K562 (cell line): ENCODE data around the gene SOS2. TPM values are rescaled to one million over a fixed set of nuclear protein-coding genes. Genes with fewer than 3 reads are reported as not detected.

Experiments
- ATAC-seq: fragments of 200-7000 bp; cut with Tn5 transposase; 3 replicates; pipeline ENCODE4 v1.9.1; 2020; ENCODE audit warnings: moderate library complexity
- BruUV-seq: library from RNA; stranded (reverse); fragments of 400-500 nt; replicated peaks from 2 replicates; lab custom pipeline; 2021; lab: Mats Ljungman, UMichigan
- CTCF ChIA-PET: fragments of 300-600 bp; formaldehyde crosslinking; extraction: SDS; loops from one replicate; lab custom pipeline; 2021; ENCODE audit warnings: low intra/inter-chr PET ratio; lab: Yijun Ruan, JAX
- POLR2A ChIA-PET: fragments of 300-600, 350-650 bp; sonication (Branson Sonifier 250); formaldehyde crosslinking; extraction: SDS; loops from one replicate; lab custom pipeline; 2021; ENCODE audit warnings: antibody characterized with exemption, inconsistent platforms; lab: Yijun Ruan, JAX
- DNase-seq, 4 experiments: peaks; one replicate each; pipeline versions ENCODE4 v3.0.0 to v3.0.0-alpha.2; 2011 to 2018; ENCODE audit warnings: low spot score in 3 of 4, mixed read lengths in 3 of 4; ENCODE audit errors: extremely low read depth in 1 of 4
- FAIRE-seq: peaks from 2 replicates; lab custom pipeline; 2011; peaks lifted over from hg19 to GRCh38; lab: Jason Lieb, UNC
- H2AFZ ChIP-seq: 2 replicates; pipeline ENCODE4 v1.6.0; 2011; ENCODE audit warnings: low read depth, low read length, control low read depth, inconsistent platforms
- H3K27ac ChIP-seq: fragments of 200-600 bp; 3 replicates; pipeline ENCODE4 v1.8.0; 2011; ENCODE audit warnings: low read depth, mild to moderate bottlenecking, control low read depth, inconsistent platforms, low read length, moderate library complexity, mixed read lengths; ENCODE audit errors: extremely low read depth
- H3K27me3 ChIP-seq, 2 experiments: fragments of 300-600 bp in 1 of 2; 2 replicates in 1 of 2; 3 replicates in 1 of 2; pipeline versions ENCODE4 v1.6.0 to v1.8.0; 2011; ENCODE audit warnings: inconsistent platforms in 2 of 2, low read length in 2 of 2, mild to moderate bottlenecking in 1 of 2, mixed read lengths in 1 of 2, moderate library complexity in 1 of 2; ENCODE audit not compliant: control insufficient read depth in 2 of 2, insufficient read depth in 2 of 2
- H3K36me3 ChIP-seq: fragments of 300-600 bp; 3 replicates; pipeline ENCODE4 v1.8.0; 2011; ENCODE audit warnings: mild to moderate bottlenecking, low read length, inconsistent platforms; ENCODE audit not compliant: control insufficient read depth, insufficient read depth
- H3K4me1 ChIP-seq, 2 experiments: fragments of 200-600 bp in 1 of 2; replicated peaks in 1 of 2; 2 replicates in 1 of 2; 3 replicates in 1 of 2; pipeline versions ENCODE4 v1.5.1 to v1.8.0; 2011; ENCODE audit warnings: inconsistent platforms in 2 of 2, low read length in 2 of 2, mild to moderate bottlenecking in 1 of 2, mixed read lengths in 1 of 2, moderate library complexity in 1 of 2; ENCODE audit not compliant: control insufficient read depth in 2 of 2, insufficient read depth in 2 of 2
- H3K4me2 ChIP-seq: 2 replicates; pipeline ENCODE4 v1.6.1; 2011; ENCODE audit warnings: low read length, control low read depth, inconsistent platforms, mixed read lengths; ENCODE audit not compliant: insufficient read depth
- H3K4me3 ChIP-seq: fragments of 200-600 bp; sonication (generic), shearing (Covaris generic); 2 replicates; pipeline ENCODE4 v1.5.1; 2016; ENCODE audit warnings: control low read depth, inconsistent platforms
- H3K79me2 ChIP-seq: fragments of 200-600 bp; 3 replicates; pipeline ENCODE4 v1.8.0; 2011; ENCODE audit warnings: low read length, inconsistent platforms; ENCODE audit not compliant: control insufficient read depth, insufficient read depth
- H3K9ac ChIP-seq, 2 experiments: 2 replicates each; pipeline versions ENCODE4 v1.6.0 to v1.6.1; 2011; ENCODE audit warnings: low read depth in 2 of 2, low read length in 2 of 2, control low read depth in 1 of 2, inconsistent platforms in 1 of 2, mild to moderate bottlenecking in 1 of 2, mixed read lengths in 1 of 2; ENCODE audit not compliant: insufficient read depth in 1 of 2
- H3K9me1 ChIP-seq: one replicate; pipeline ENCODE4 v1.6.0; 2011; ENCODE audit warnings: inconsistent platforms, mild to moderate bottlenecking, low read length, moderate library complexity; ENCODE audit not compliant: control insufficient read depth, insufficient read depth
- H3K9me3 ChIP-seq: replicated peaks from 2 replicates; pipeline ENCODE4 v1.5.1; 2011; ENCODE audit warnings: low read depth, low read length, inconsistent platforms; ENCODE audit not compliant: control insufficient read depth, insufficient read depth
- H4K20me1 ChIP-seq: replicated peaks from 2 replicates; pipeline ENCODE4 v1.6.1; 2011; ENCODE audit warnings: low read length, inconsistent platforms, mixed read lengths; ENCODE audit not compliant: control insufficient read depth, insufficient read depth
- ADNP ChIP-seq: fragments of 200-800 bp; sonication (Bioruptor generic); IDR thresholded peaks from 2 replicates; pipeline ENCODE4 v1.6.1; 2016; ENCODE audit warnings: missing genetic modification characterization, missing compliant biosample characterization
- BRCA1 ChIP-seq, 2 experiments: fragments of 450-650 bp in 1 of 2; sonication (generic) in 1 of 2; formaldehyde crosslinking in 1 of 2; IDR thresholded peaks; 2 replicates each; pipeline versions ENCODE4 v1.5.0 to v1.6.1; 2017 to 2020; ENCODE audit warnings: mild to moderate bottlenecking in 1 of 2, missing genetic modification reagents in 1 of 2
- FOS ChIP-seq: IDR thresholded peaks from 3 replicates; pipeline ENCODE4 v1.6.1; 2011; ENCODE audit not compliant: insufficient read length; ENCODE audit errors: extremely low read depth
- HMG20A ChIP-seq: fragments of 450-650 bp; formaldehyde crosslinking; conservative IDR thresholded peaks from 2 replicates; pipeline ENCODE4 v1.4.0; 2020; ENCODE audit warnings: mild to moderate bottlenecking, mixed read lengths
- MCM7 ChIP-seq, 2 experiments: fragments of 450-650 bp; IDR thresholded peaks; 2 replicates each; pipeline ENCODE4 v1.6.1; 2016 to 2018
- NCOA2 ChIP-seq, 2 experiments: fragments of 450-650 bp; IDR thresholded peaks; 2 replicates each; pipeline ENCODE4 v1.6.1; 2018; ENCODE audit warnings: mild to moderate bottlenecking in 2 of 2, moderate library complexity in 1 of 2; ENCODE audit not compliant: partially characterized antibody in 2 of 2
- NR2C1 ChIP-seq, 2 experiments: fragments of 450-650 bp; IDR thresholded peaks; 2 replicates each; pipeline ENCODE4 v1.6.1; 2017; ENCODE audit warnings: mild to moderate bottlenecking in 2 of 2, antibody characterized with exemption in 1 of 2, inconsistent platforms in 1 of 2, missing compliant biosample characterization in 1 of 2, missing genetic modification characterization in 1 of 2
- RAD51 ChIP-seq: fragments of 450-650 bp; IDR thresholded peaks from 2 replicates; pipeline ENCODE4 v1.7.1; 2016; ENCODE audit warnings: low read depth, mild to moderate bottlenecking, borderline replicate concordance
- RFX7 ChIP-seq: fragments of 250-450 bp; sonication (Bioruptor Pico); IDR thresholded peaks from 2 replicates; pipeline ENCODE4 v1.5.1; 2021; ENCODE audit warnings: mild to moderate bottlenecking
- SIN3B ChIP-seq: fragments of 450-650 bp; IDR thresholded peaks from 2 replicates; pipeline ENCODE4 v1.6.1; 2017; ENCODE audit warnings: low read depth, mild to moderate bottlenecking, moderate library complexity
- SUPT5H ChIP-seq: fragments of 450-650 bp; IDR thresholded peaks from 2 replicates; pipeline ENCODE4 v1.6.1; 2016
- TAL1 ChIP-seq: fragments of 450-650 bp; IDR thresholded peaks from 2 replicates; pipeline ENCODE4 v1.6.1; 2016; ENCODE audit warnings: mild to moderate bottlenecking
- ZBTB8A ChIP-seq: fragments of 450-650 bp; IDR thresholded peaks from 2 replicates; pipeline ENCODE4 v1.6.1; 2018; ENCODE audit warnings: mild to moderate bottlenecking, moderate library complexity; ENCODE audit not compliant: partially characterized antibody
- ZNF282 ChIP-seq: sonication (generic); formaldehyde crosslinking; IDR thresholded peaks from 2 replicates; pipeline ENCODE4 v1.8.1; 2023; ENCODE audit warnings: missing genetic modification reagents
- WGBS: fragments of 100-300 bp; shearing (Covaris generic); methylation state at CpG from one replicate; pipeline ENCODE4 v1.1.6; 2016; ENCODE audit warnings: low coverage, mixed read lengths; ENCODE audit not compliant: insufficient coverage; ENCODE audit errors: missing lambda C conversion rate; 5-methylcytosine and 5-hydroxymethylcytosine counted together
- in situ Hi-C: fragments of 300-500 bp; cut with MboI; formaldehyde crosslinking; loops from 4 replicates; pipeline ENCODE4 v1.15.0; 2018; ENCODE audit warnings: inconsistent platforms, mixed read lengths
- intact Hi-C: fragments of 100-400 bp; cut with micrococcal nuclease; formaldehyde crosslinking; loops from 2 replicates; pipeline ENCODE4 v1.14.2; 2022
- polyA plus RNA-seq, 8 experiments: library from polyadenylated mRNA; depleted of rRNA in 4 of 8; stranded (reverse) in 5 of 8; unstranded in 3 of 8; fragments of >200 nt; fragmentation: Nextera tagmentation in 2 of 8; fragmentation: Illumina TruSeq in 1 of 8; extraction: Ambion mirVana in 2 of 8; extraction: Trizol in 1 of 8; gene quantifications; 2 replicates each; pipeline versions ENCODE4 v1.2.1 to v1.2.3, GENCODE V29; 2011 to 2014; ENCODE audit warnings: inconsistent platforms in 1 of 8, missing spikeins in 1 of 8
- total RNA-seq, 7 experiments: library from RNA; depleted of rRNA in 6 of 7; stranded (reverse); fragments of >200 nt in 6 of 7; fragmentation: Illumina TruSeq in 2 of 7; extraction: Trizol in 2 of 7; gene quantifications; 2 replicates each; pipeline versions ENCODE4 v1.2.1 to v1.2.3, GENCODE V29; 2011 to 2021; ENCODE audit warnings: low replicate concordance in 1 of 7
- TF ChIP-seq, protein P1 (sequence below): IDR thresholded peaks from 2 replicates; pipeline ENCODE4 v1.6.1; 2016; ENCODE audit warnings: missing genetic modification characterization, missing compliant biosample characterization
- TF ChIP-seq, protein P2 (sequence below): sonication (generic); formaldehyde crosslinking; IDR thresholded peaks from 2 replicates; pipeline ENCODE4 v1.8.0; 2022; ENCODE audit warnings: mild to moderate bottlenecking, missing genetic modification reagents
- TF ChIP-seq, protein P3 (sequence below), 2 experiments: IDR thresholded peaks; 2 replicates each; pipeline ENCODE4 v1.6.1; 2011; ENCODE audit warnings: borderline replicate concordance in 1 of 2, control low read depth in 1 of 2, low read depth in 1 of 2, low read length in 1 of 2, mild to moderate bottlenecking in 1 of 2, mixed read lengths in 1 of 2, moderate library complexity in 1 of 2; ENCODE audit not compliant: insufficient read depth in 1 of 2, insufficient read length in 1 of 2, poor library complexity in 1 of 2, severe bottlenecking in 1 of 2; ENCODE audit errors: extremely low read depth in 1 of 2
- TF ChIP-seq, protein P4 (sequence below): fragments of 250-450 bp; sonication (Bioruptor Pico); IDR thresholded peaks from 2 replicates; pipeline ENCODE4 v1.8.0; 2021; ENCODE audit warnings: moderate library complexity, mild to moderate bottlenecking, inconsistent platforms

The SOS2 gene
- total and polyA plus RNA-seq, 9 of the 15 experiments (the other 6 are each of a cell fraction or from before 2014, with no cell fraction given) = 2.2 to 13.1 (median 10.5) TPM

DNA sequence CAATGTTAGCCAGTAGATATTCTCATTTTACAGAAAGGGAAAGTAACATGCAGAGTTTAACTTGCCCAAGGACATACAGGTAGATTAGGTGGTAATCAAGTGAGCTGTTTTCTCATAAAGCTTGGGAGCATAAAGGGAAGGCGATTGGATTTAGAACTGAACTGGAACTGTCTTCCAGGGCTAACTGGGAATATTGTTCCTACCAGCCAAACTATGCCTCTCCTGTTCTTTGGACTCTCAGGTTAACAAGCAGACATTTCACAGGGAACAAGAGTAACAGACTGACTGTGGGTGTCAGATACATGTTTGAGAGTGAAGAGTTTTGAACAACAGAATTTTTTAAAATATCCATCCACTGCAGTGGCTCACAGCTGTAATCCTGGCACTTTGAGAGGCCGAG lies 130.6 kb downstream of the SOS2 start (continued):
- TF ChIP-seq BRCA1 (IDR thresholded peaks at IDR 0.05) (no peak), BRCA1 (CRISPR knock-in tag; IDR thresholded peaks at IDR 0.05) (no peak), SIN3B (no peak), RFX7 (CRISPR knock-in tag) (no peak)
- TF ChIP-seq, all 486 proteins: peak for 0

DNA sequence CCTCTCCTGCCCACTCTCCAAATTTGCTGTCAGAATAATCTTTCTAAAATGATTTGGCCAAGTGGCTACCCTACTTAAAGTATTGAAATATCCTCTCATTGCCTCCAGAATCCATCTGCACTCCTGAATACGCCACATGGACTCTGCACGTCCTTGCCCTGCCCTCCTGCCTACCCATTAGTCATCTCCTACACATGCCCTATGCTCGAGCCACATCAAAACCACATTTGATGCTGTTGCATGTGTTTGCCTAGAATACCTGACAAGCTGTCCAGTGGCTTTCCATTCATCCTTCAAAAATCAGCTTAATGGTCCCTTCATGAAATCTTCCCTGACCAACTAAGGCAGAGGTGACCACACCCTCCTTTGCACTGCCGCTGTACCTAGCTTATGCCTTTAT lies 132.0 kb downstream of the SOS2 start:
- no TSS peak for BruUV-seq
- no peaks in the 10 kb centered on the region for H3K27me3 ChIP-seq
- DNase-seq = no peak
- intact Hi-C loops (no loop called here), in situ Hi-C loops (no loop called here)
- no peak for FAIRE-seq
- no peak overlapping the region for H3K4me3 ChIP-seq
- H3K9me3 ChIP-seq = no peaks in the 10 kb centered on the region
- no peak overlapping the region for H3K27ac ChIP-seq
- H2AFZ ChIP-seq = no peak overlapping the region
- no peak overlapping the region for H3K4me2 ChIP-seq
- H4K20me1 ChIP-seq = no peaks in the 10 kb centered on the region
- POLR2A ChIA-PET = no interaction called here
- no peaks in the 10 kb centered on the region for H3K36me3 ChIP-seq
- CTCF ChIA-PET = no interaction called here
- no peak overlapping the region for H3K9ac ChIP-seq
- H3K4me1 ChIP-seq = no peaks in the 10 kb centered on the region; a peak in 1 of 5 replicates
- no peaks in the 10 kb centered on the region for H3K79me2 ChIP-seq
- TF ChIP-seq, protein P1, sequence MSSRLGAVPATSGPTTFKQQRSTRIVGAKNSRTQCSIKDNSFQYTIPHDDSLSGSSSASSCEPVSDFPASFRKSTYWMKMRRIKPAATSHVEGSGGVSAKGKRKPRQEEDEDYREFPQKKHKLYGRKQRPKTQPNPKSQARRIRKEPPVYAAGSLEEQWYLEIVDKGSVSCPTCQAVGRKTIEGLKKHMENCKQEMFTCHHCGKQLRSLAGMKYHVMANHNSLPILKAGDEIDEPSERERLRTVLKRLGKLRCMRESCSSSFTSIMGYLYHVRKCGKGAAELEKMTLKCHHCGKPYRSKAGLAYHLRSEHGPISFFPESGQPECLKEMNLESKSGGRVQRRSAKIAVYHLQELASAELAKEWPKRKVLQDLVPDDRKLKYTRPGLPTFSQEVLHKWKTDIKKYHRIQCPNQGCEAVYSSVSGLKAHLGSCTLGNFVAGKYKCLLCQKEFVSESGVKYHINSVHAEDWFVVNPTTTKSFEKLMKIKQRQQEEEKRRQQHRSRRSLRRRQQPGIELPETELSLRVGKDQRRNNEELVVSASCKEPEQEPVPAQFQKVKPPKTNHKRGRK (tag) = no peak
- TF ChIP-seq, protein P2, sequence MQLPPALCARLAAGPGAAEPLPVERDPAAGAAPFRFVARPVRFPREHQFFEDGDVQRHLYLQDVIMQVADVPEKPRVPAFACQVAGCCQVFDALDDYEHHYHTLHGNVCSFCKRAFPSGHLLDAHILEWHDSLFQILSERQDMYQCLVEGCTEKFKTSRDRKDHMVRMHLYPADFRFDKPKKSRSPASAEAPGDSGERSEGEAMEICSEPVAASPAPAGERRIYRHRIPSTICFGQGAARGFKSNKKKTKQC (CRISPR knock-in tag) = no peak
- no peak for TF ChIP-seq ZBTB8A
- TF ChIP-seq, protein P3, sequence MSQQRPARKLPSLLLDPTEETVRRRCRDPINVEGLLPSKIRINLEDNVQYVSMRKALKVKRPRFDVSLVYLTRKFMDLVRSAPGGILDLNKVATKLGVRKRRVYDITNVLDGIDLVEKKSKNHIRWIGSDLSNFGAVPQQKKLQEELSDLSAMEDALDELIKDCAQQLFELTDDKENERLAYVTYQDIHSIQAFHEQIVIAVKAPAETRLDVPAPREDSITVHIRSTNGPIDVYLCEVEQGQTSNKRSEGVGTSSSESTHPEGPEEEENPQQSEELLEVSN (IDR thresholded peaks at IDR 0.05; ENCODE audit: borderline replicate concordance in 1 of 2, extremely low read depth in 1 of 2, insufficient read depth in 1 of 2, insufficient read length in 1 of 2, low read depth in 1 of 2, low read length in 1 of 2, poor library complexity in 1 of 2, severe bottlenecking in 1 of 2) = no peak
- no peak for TF ChIP-seq NR2C1 (IDR thresholded peaks at IDR 0.05)
- no peak for TF ChIP-seq NR2C1 (tag; IDR thresholded peaks at IDR 0.05)
- TF ChIP-seq RAD51 = no peak
- TF ChIP-seq ADNP (tag) = no peak
- no peak for TF ChIP-seq MCM7 (IDR thresholded peaks at IDR 0.05)
- TF ChIP-seq TAL1 = no peak
- TF ChIP-seq SUPT5H = no peak
- TF ChIP-seq FOS = no peak
- TF ChIP-seq, protein P4, sequence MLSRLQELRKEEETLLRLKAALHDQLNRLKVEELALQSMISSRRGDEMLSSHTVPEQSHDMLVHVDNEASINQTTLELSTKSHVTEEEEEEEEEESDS (CRISPR knock-in tag) = no peak
- TF ChIP-seq NCOA2 (IDR thresholded peaks at IDR 0.05; ENCODE audit: partially characterized antibody in 2 of 2) = no peak
- no peak for TF ChIP-seq ZNF282 (CRISPR knock-in tag)
- no peak for TF ChIP-seq HMG20A (CRISPR knock-in tag)
- no peak for ATAC-seq
- H3K9me1 ChIP-seq = no peaks in the 10 kb centered on the region
- WGBS = 53% methylated on average over 2 of the region's 4 CpGs
